Measurements from ENCODE around the gene NIFK. TPM values are rescaled to one million over a fixed set of nuclear protein-coding genes. Genes with fewer than 3 reads are reported as not detected.
A peak's percentile ranks its signal among the peaks of the same experiment; 100 is the strongest.

The NIFK gene
- total RNA-seq: 55.3 and 56.3 TPM in 2 replicates
- 62.8 TPM for total RNA-seq (2013)
- 9.2 and 10.1 TPM in 2 replicates for polyA plus RNA-seq
- polyA minus RNA-seq: 11.1 and 12.6 TPM in 2 replicates

GRCh38 chr2:121736462-121737336 lies at the start of gene NIFK:
Gene NIFK, minus strand, starts transcription at chr2:121736875. Its CDS starts 25 bp downstream, at chr2:121736850.
- peak within 1 kb of the TSS; percentile 93 for H3K27ac Mint-ChIP-seq
- DNase-seq: peak; percentile 99
- Histone ChIP-seq H2AFZ (ENCODE audit: insufficient read depth, low read depth, low read length, poor library complexity, severe bottlenecking) (peak within 1 kb of the TSS; percentile 98), H3K9ac (ENCODE audit: low read length) (peak within 1 kb of the TSS; percentile 97), H3K36me3 (replicated peaks in 1 of 2; ENCODE audit: control extremely low read depth in 1 of 2, control insufficient read depth in 1 of 2, extremely low read depth in 1 of 2, insufficient read depth in 2 of 2, low read length in 1 of 2) (peaks cover 4 to 23% of the 10 kb centered on the region in 2 experiments), H3K27ac (ENCODE audit: low read length in 2 of 2) (peak within 1 kb of the TSS; percentile 59 to 92), H3K79me2 (ENCODE audit: control insufficient read depth, insufficient read depth, low read length) (peaks cover 45% of the 10 kb centered on the region), H3K4me1 (ENCODE audit: control insufficient read depth in 2 of 2, insufficient read depth in 2 of 2, low read length in 2 of 2) (peaks cover 14 to 20% of the 10 kb centered on the region in 2 donors), H4K20me1 (ENCODE audit: control insufficient read depth, insufficient read depth, low read length, poor library complexity, severe bottlenecking) (peaks cover 5% of the 10 kb centered on the region), H3K27me3 (replicated peaks in 1 of 4; ENCODE audit: control extremely low read depth in 1 of 4, control insufficient read depth in 3 of 4, insufficient read depth in 4 of 4, low read length in 3 of 4) (no peaks in the 10 kb centered on the region), H3K4me2 (replicated peaks; ENCODE audit: low read depth, low read length, poor library complexity, severe bottlenecking) (peak within 1 kb of the TSS; percentile 85), H3K4me3 (ENCODE audit: control extremely low read depth in 1 of 5, extremely low read depth in 1 of 5, insufficient read depth in 1 of 5, low read depth in 2 of 5, low read length in 4 of 5) (peak within 1 kb of the TSS; percentile 84 to 99 (median 98)), H3K9me3 (ENCODE audit: control extremely low read depth in 1 of 3, control insufficient read depth in 2 of 3, insufficient read depth in 1 of 3, low read length in 2 of 3) (peaks cover 0 to 3% (median 0%) of the 10 kb centered on the region in 3 donors)
- no peak for TF ChIP-seq EZH2 (IDR thresholded peaks at IDR 0.05; ENCODE audit: borderline replicate concordance, insufficient read depth, low read depth, low read length, poor library complexity, severe bottlenecking)
- TF ChIP-seq, protein P1, sequence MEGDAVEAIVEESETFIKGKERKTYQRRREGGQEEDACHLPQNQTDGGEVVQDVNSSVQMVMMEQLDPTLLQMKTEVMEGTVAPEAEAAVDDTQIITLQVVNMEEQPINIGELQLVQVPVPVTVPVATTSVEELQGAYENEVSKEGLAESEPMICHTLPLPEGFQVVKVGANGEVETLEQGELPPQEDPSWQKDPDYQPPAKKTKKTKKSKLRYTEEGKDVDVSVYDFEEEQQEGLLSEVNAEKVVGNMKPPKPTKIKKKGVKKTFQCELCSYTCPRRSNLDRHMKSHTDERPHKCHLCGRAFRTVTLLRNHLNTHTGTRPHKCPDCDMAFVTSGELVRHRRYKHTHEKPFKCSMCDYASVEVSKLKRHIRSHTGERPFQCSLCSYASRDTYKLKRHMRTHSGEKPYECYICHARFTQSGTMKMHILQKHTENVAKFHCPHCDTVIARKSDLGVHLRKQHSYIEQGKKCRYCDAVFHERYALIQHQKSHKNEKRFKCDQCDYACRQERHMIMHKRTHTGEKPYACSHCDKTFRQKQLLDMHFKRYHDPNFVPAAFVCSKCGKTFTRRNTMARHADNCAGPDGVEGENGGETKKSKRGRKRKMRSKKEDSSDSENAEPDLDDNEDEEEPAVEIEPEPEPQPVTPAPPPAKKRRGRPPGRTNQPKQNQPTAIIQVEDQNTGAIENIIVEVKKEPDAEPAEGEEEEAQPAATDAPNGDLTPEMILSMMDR (IDR thresholded peaks at IDR 0.05): no peak
- ChIA-PET CTCF (interaction anchor here (0.7 to 1.8 kb wide), 3 partner anchors 111 to 334 kb away, joined by 3 to 5 read pairs (median 5); partner anchors contain the start of gene RNU4ATAC), POLR2A (interaction anchor here (0.6 to 3.1 kb wide), 10 partner anchors 9 to 1991 kb away, joined by 3 to 34 read pairs (median 8); partner anchors contain the start of genes CLASP1, RNU4ATAC and TSN)
- H3K4me1 Mint-ChIP-seq: peaks cover 19% of the 10 kb centered on the region
- no peaks in the 10 kb centered on the region for H3K27me3 Mint-ChIP-seq
- under 1% methylated on average over 83 of the region's 93 CpGs for WGBS (ENCODE audit: insufficient coverage)
- peak within 1 kb of the TSS; percentile 97 for H3K4me3 Mint-ChIP-seq
- no peaks in the 10 kb centered on the region for H3K9me3 Mint-ChIP-seq (ENCODE audit: insufficient read depth)
- peak; percentile 95 for ATAC-seq (ENCODE audit: low read depth)
- intact Hi-C loops (cut with micrococcal nuclease): loop anchor here (1.0 to 5.0 kb wide), 4 partner anchors 19 to 1979 kb away; partner anchors contain the start of genes CLASP1, PTPN4, RNU4ATAC and TSN
